HG03159 (cell line): Measurements from ENCODE around the gene PRSS27.
A peak's percentile ranks its signal among the peaks of the same experiment; 100 is the strongest.

Experiments
- ATAC-seq: cut with Tn5 transposase; IDR thresholded peaks from one replicate; pipeline ENCODE4 v1.9.1; 2021; ENCODE audit warnings: mild to moderate bottlenecking, moderate library complexity; ENCODE audit not compliant: unreplicated experiment

The PRSS27 gene

GRCh38 chr16:2752035-2752849, 32.2 kb upstream of the PRSS27 start, which contains the start of gene SRRM2:
Gene SRRM2 (plus strand): TSS chr16:2752638. CDS start chr16:2756365, 3,727 bp downstream.
- peak; percentile 80 for ATAC-seq

GRCh38 chr16:2751577-2752034, 31.6 kb upstream of the PRSS27 start:
- peak; percentile 29 for ATAC-seq

GRCh38 chr16:2749936-2750335, 29.9 kb upstream of the PRSS27 start:
- ATAC-seq: no peak

GRCh38 chr16:2749476-2749875, 29.5 kb upstream of the PRSS27 start:
- ATAC-seq: no peak

- no peak for ATAC-seq
Observed at GRCh38 chr16:2748757-2749455, 28.9 kb upstream of the PRSS27 start.

GRCh38 chr16:2745961-2746360, 25.9 kb upstream of the PRSS27 start:
- ATAC-seq: no peak

GRCh38 chr16:2745116-2745890, 25.3 kb upstream of the PRSS27 start:
- no peak for ATAC-seq

GRCh38 chr16:2744711-2745110, 24.7 kb upstream of the PRSS27 start:
- ATAC-seq: no peak

GRCh38 chr16:2743007-2743810, 23.2 kb upstream of the PRSS27 start:
- ATAC-seq: no peak

- ATAC-seq: no peak
Observed at GRCh38 chr16:2742323-2743006, 22.4 kb upstream of the PRSS27 start.

GRCh38 chr16:2741168-2741567, 21.1 kb upstream of the PRSS27 start:
- ATAC-seq: no peak

- ATAC-seq: no peak
Observed at GRCh38 chr16:2740476-2740875, 20.5 kb upstream of the PRSS27 start.

GRCh38 chr16:2739625-2740430, 19.8 kb upstream of the PRSS27 start:
- ATAC-seq: no peak

GRCh38 chr16:2738615-2739014, 18.6 kb upstream of the PRSS27 start:
- no peak for ATAC-seq

- no peak for ATAC-seq
Observed at GRCh38 chr16:2737895-2738418, 17.9 kb upstream of the PRSS27 start.

- no peak for ATAC-seq
Observed at GRCh38 chr16:2737238-2737605, 17.2 kb upstream of the PRSS27 start.

GRCh38 chr16:2736476-2737237, 16.6 kb upstream of the PRSS27 start:
- ATAC-seq: no peak

GRCh38 chr16:2734844-2735515, 15.0 kb upstream of the PRSS27 start:
- no peak for ATAC-seq
